HFF-Myc (cell line): ENCODE data around the gene AMTN.
"Not testable (repeated sequence)": the region's sequence is repeated elsewhere in the genome, so short reads cannot be mapped to it uniquely, and the experiment has no call there.

ENCODE experiments used
- DNase-seq: peaks from one replicate; pipeline ENCODE4 v3.0.0-alpha.2; 2011; ENCODE audit warnings: low read depth; ENCODE audit errors: extremely low read depth
- H3K4me3 ChIP-seq: replicated peaks from 2 replicates; pipeline ENCODE4 v1.5.1; 2011; ENCODE audit warnings: low read depth, mild to moderate bottlenecking, control low read depth, low read length
- TF ChIP-seq, protein P1 (sequence below): IDR thresholded peaks from 2 replicates; pipeline ENCODE4 v1.5.1; 2012; ENCODE audit warnings: mild to moderate bottlenecking, low read depth, low read length, control low read depth; ENCODE audit errors: missing control alignments

AMTN gene

GRCh38 chr4:70530997-70531396 lies 12.6 kb downstream of the AMTN start:
- TF ChIP-seq, protein P1, sequence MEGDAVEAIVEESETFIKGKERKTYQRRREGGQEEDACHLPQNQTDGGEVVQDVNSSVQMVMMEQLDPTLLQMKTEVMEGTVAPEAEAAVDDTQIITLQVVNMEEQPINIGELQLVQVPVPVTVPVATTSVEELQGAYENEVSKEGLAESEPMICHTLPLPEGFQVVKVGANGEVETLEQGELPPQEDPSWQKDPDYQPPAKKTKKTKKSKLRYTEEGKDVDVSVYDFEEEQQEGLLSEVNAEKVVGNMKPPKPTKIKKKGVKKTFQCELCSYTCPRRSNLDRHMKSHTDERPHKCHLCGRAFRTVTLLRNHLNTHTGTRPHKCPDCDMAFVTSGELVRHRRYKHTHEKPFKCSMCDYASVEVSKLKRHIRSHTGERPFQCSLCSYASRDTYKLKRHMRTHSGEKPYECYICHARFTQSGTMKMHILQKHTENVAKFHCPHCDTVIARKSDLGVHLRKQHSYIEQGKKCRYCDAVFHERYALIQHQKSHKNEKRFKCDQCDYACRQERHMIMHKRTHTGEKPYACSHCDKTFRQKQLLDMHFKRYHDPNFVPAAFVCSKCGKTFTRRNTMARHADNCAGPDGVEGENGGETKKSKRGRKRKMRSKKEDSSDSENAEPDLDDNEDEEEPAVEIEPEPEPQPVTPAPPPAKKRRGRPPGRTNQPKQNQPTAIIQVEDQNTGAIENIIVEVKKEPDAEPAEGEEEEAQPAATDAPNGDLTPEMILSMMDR: no peak
- DNase-seq: no peak
- H3K4me3 ChIP-seq: no peak overlapping the region

- no peak for DNase-seq
- H3K4me3 ChIP-seq: no peak overlapping the region
- TF ChIP-seq, protein P1: no peak
Measured at GRCh38 chr4:70531981-70532380, 13.6 kb downstream of the AMTN start.

GRCh38 chr4:70533211-70533610 lies 14.8 kb downstream of the AMTN start:
- no peak for DNase-seq
- no peak overlapping the region for H3K4me3 ChIP-seq
- TF ChIP-seq, protein P1: no peak

DNA sequence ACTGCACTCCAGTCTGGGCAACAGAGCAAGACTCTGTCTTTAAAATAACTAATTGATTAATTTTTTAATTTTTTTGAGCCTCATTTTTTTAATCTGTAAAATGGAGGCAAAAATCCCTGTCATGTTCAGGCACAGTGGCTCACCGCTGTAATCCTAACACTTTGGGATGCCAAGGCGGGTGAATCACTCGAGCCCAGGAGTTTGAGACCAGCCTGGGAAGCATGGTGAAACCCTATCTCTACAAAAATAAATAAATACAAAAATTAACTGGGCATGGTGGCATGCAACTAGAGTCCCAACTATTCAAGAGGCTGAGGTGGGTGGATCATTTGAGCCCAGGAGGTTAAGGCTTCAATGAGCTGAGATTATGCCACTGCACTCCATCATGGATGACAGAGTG lies 15.4 kb downstream of the AMTN start:
- no peak for DNase-seq
- TF ChIP-seq, protein P1: no peak

GRCh38 chr4:70534886-70535285 lies 16.5 kb downstream of the AMTN start:
- not testable (repeated sequence) for H3K4me3 ChIP-seq

More for the DNA sequence above, 15.4 kb downstream of the AMTN start:
- H3K4me3 ChIP-seq: no peak overlapping the region

DNA sequence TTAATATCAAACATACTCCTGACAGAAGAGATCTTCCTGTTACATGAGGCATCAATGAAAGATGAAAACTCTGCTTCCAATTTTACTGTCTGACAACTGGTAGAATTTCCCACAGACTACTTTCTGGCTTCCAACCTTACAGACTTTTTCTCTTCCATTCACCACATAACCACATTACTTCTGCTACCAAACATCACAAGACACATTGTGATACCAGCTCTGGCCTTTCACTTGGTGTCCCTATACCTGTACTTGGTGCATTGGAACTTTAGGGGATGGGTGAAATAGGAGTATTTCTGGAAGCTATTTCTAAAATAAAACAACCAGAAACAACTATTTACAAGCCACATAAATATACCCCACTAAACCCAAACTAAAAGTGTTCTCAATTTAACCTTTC lies 20.5 kb downstream of the AMTN start:
- TF ChIP-seq, protein P1: no peak
- no peak for DNase-seq
- no peak overlapping the region for H3K4me3 ChIP-seq

More at GRCh38 chr4:70534886-70535285, 16.5 kb downstream of the AMTN start:
- not testable (repeated sequence) for DNase-seq

GRCh38 chr4:70544279-70544868 lies 26.0 kb downstream of the AMTN start:
- no peak overlapping the region for H3K4me3 ChIP-seq
- DNase-seq: no peak
- TF ChIP-seq, protein P1: peak; percentile 60
